Brain pericyte (primary cell): ENCODE measurements around the gene IGF2.

Source experiments
- DNase-seq: peaks from one replicate; pipeline ENCODE4 v3.0.0-alpha.2; 2012; ENCODE audit warnings: low read depth, low spot score

IGF2 gene

GRCh38 chr11:2169626-2170570 is 30.7 kb upstream of the IGF2 start:
- DNase-seq: no peak

GRCh38 chr11:2169005-2169378 is 29.8 kb upstream of the IGF2 start:
- DNase-seq: no peak

GRCh38 chr11:2168286-2169004 is 29.3 kb upstream of the IGF2 start:
- DNase-seq: no peak

- DNase-seq: no peak
Observed at GRCh38 chr11:2167141-2168045, 28.2 kb upstream of the IGF2 start.

- DNase-seq: no peak
Observed at GRCh38 chr11:2166091-2166851, 27.1 kb upstream of the IGF2 start.

- DNase-seq: no peak
Observed at GRCh38 chr11:2165571-2165970, 26.4 kb upstream of the IGF2 start.

GRCh38 chr11:2164861-2165555 is 25.8 kb upstream of the IGF2 start:
- no peak for DNase-seq

- DNase-seq: no peak
Observed at GRCh38 chr11:2164081-2164480, 24.9 kb upstream of the IGF2 start.

- DNase-seq: no peak
Observed at GRCh38 chr11:2163428-2163978, 24.3 kb upstream of the IGF2 start.

GRCh38 chr11:2160736-2161259 is 21.6 kb upstream of the IGF2 start, which contains the start of gene INS:
TSS of gene INS (minus strand) at chr11:2161209. CDS start at chr11:2160971, 238 bp downstream.
- no peak for DNase-seq

- no peak for DNase-seq
Observed at GRCh38 chr11:2159536-2160413, 20.6 kb upstream of the IGF2 start.

- DNase-seq: no peak
Observed at GRCh38 chr11:2158966-2159365, 19.8 kb upstream of the IGF2 start.

GRCh38 chr11:2158296-2158737 is 19.1 kb upstream of the IGF2 start:
- no peak for DNase-seq

GRCh38 chr11:2157294-2158040 is 18.3 kb upstream of the IGF2 start:
- no peak for DNase-seq

GRCh38 chr11:2156416-2157182 is 17.4 kb upstream of the IGF2 start:
- peak; percentile 60 for DNase-seq

- peak; percentile 67 for DNase-seq
Observed at GRCh38 chr11:2155511-2155910, 16.3 kb upstream of the IGF2 start.

GRCh38 chr11:2154889-2155288 is 15.7 kb upstream of the IGF2 start:
- no peak for DNase-seq
